SH-SY5Y (cell line): Measurements from ENCODE around the gene LARGE1.

Experiments used
- GATA2 ChIP-seq: IDR thresholded peaks from 2 replicates; pipeline ENCODE4 v1.6.1; 2011; ENCODE audit warnings: mild to moderate bottlenecking, low read depth, low read length
- GATA3 ChIP-seq: IDR thresholded peaks from 2 replicates; pipeline ENCODE4 v1.6.1; 2011; ENCODE audit warnings: low read depth, mild to moderate bottlenecking, low read length, moderate library complexity

Gene LARGE1

DNA sequence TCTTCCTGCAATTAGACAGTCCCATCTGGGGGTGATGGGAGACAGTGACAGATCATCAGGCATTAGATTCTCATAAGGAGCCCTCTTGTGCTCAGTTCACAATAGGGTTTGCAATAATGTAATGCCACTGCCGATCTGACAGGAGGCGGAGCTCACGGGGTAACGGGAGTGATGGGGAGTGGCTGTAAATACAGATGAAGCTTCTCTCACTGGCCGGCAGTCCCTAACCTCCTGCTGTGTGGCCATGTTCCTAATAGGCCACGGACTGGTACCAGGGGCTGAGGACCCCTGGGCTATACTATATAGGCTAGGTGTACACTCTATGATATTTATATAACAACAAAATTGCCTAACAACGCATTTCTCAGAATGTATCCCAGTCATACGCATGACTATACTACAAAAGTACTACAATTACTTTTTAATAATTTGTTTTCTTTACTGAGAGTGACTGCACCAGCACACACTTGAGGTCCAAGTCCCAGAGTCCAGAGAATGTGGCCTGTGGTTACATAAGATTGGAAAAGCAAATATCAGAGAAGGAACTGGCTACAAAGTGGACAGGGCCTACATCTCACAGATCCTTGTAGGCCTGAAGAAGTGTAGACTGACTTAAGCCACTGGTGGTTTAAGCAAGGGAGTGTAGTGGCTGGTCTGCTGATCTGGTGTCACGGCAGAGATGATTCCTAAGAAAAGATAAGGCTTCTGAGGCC, 200.0 kb downstream of the LARGE1 start:
- TF ChIP-seq GATA2 (no peak), GATA3 (no peak)

DNA sequence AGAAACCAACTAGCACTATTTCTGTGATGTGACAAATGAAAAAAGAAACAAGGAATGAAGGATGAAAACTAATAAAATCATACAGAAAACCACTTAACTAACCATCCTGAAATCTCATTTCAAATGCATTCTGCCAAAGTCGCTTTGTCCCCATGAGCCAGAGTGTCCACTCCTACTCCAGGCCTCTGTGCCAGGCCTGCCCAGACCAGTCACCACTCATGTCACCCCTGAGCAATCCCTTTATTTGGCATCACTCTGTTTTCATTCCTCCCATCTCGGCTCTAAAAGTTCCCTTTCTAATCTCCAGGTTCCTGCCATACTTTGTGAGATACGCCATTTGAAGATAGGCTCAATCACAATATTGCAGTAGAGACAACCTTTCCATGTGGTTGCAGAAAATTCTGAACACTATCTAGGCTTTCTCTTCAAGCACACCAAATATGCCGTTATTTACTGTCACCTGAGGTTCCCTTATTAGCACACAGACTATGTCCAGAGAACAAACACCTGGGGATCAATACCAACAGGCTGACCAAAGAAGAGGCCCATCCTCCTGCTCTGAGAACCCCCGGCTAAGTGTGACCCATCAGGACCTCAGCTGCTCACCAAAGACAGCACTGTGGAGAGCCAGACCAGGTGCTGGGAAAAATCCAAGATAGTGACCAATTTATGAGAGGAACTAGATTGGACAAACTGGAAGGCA, 202.4 kb downstream of the LARGE1 start:
- TF ChIP-seq GATA3 (no peak), GATA2 (no peak)

DNA sequence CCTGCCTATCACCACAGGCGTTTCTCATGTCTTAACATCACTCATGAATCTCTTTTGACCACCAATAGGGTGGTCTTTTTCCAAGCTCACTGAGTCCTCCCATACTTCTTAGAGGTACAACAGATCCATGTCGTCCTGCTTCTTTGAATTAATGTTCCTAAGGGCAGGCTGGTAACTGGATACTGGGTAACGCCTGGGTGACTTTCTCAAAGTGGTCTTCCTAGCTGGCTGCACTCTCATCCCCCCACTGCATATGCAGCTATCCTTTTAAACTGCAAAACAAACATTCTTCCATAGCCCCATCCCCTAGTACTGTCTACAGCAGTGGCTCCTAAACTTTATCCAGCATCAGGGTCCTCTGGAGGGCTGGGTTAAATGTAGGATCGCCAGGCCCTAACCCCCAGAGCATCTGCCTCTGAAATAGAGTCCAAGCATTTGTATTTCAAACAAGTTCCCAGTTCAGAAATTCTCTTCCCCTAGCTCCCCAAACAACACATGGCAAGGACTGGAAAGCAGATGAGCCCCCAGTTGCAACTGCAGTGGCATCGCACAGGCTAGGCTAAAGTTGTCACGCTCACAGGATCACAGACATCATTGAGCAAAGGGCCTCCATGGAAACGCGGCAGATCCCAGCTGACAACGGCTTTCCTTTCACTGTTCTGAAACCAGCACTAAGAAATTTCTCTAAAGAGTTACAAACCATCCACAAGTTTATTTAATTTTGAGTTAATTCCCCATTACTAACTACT, 204.9 kb downstream of the LARGE1 start:
- no peak for TF ChIP-seq GATA3
- no peak for TF ChIP-seq GATA2

DNA sequence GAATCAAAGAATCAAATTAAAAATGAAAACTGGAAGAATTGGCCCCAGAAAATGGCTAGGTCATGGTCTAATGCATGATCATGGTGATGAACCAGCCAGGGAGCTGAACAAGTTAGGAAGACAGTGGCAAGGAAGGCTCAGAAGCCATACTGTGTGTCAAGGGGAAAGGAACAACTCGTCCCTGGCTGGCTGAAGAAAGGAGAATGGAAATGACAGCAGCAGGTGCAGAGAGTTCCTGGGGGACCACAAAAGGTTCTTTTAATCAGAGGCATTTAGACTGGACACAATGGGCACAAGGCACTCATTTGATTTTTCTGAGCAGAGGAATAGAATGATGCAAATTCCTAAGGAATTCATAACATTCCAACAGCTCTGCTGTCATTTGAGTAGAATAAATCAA, 209.9 kb downstream of the LARGE1 start:
- TF ChIP-seq GATA2 (no peak), GATA3 (no peak)

DNA sequence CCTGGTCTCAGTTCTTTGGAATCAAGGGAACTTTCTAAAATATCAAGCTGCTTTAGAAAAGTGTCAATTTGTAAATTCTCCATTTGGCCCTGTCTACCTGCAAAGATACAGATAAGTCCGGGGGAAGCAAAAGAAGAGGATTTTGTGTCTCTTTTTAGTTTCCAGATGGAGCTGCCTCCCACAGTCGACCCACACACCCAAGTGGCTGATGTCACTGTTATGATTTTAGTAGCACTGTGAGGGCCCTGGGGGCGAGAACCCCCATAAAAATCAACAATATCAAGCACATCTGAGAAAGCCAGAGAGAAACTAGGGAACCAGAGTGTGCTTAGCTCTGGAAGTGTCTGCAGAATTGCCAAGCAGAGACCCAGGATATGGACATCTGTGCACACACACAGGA, 212.7 kb downstream of the LARGE1 start:
- TF ChIP-seq GATA3 = no peak
- TF ChIP-seq GATA2 = no peak

DNA sequence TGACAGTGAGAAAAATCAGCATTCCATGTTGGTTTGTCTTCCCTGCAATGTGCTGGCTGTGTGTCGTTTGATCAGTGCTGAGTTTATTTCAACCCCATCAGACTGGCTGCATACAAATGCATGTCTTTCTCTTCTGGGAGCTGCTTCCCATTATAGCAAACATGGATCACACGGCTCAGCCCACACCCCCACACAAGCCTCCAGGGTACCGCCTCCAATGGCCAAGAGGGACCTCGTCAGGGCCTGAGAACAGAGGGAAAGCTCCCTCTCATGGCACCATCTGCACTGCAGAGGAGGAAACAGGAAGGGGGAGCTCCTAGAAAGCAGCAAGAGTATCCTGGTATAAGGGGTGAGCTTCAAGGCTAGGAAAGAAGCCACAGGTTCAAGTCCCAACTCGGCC, 214.2 kb downstream of the LARGE1 start:
- TF ChIP-seq GATA3 (no peak), GATA2 (no peak)

DNA sequence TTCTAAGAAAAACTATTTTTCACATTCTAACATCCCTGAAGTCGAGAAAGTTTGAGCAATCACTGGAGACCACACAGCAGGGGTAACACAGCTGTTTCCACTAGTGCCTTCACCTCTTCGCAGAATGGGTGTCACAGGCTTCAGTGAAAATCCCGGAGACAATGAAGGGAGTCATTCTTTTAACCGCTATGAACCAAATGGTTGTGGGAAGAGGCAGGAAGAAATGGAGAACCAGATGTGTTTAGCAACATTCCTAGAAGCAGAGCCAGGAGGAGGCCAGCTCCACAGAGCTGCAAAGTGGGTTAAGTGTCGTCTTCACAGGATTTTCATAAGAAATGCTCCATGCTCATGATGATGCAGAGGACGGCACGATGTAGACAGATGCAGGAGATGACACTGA, 221.1 kb downstream of the LARGE1 start:
- no peak for TF ChIP-seq GATA3
- no peak for TF ChIP-seq GATA2

DNA sequence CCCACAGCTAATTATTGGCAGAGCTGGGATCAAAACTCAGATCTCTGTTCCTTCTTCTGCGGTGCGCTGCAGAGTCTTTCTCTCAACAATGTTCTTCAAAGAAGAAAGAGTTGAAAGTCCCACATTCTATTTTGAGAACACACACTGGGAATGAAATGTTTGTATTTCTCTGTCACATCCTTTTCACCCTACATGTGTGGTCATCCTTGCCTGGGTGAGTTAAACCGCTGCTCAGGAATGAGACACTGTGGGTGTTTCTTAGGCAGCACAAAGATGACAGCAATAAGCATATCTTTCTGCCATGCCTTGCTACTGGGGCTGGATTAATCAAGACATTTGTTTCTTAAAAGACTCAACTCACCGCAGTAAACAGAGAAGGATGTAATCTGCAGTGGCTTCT, 222.6 kb downstream of the LARGE1 start:
- TF ChIP-seq GATA2 = no peak

DNA sequence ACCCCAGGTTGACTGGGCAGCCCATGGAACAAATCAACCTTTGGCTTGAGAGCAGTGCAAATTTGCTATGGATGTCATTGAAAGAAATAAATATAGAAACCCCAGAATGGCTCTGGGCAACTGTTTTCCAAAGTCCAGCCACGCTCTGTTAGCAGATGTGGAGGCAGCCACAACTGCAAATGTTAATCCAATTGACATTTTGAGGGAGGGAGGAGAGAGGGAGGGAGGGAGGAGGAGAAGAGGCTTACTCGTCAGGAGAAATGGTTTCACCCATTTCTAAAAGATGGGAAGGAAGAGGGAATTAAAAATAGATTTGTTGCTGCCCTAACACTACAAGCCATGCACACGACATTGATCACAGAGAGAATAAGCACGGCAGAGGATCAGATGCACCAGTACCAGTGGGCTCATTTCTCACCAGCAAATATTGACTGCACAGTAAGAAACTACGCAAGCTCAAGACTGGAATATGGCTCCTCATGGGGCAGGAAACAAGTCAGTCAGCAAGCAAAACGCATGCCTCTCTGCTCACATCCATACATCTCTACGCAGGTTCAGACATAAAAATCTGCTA, 229.1 kb downstream of the LARGE1 start:
- no peak for TF ChIP-seq GATA2
- TF ChIP-seq GATA3 = no peak

DNA sequence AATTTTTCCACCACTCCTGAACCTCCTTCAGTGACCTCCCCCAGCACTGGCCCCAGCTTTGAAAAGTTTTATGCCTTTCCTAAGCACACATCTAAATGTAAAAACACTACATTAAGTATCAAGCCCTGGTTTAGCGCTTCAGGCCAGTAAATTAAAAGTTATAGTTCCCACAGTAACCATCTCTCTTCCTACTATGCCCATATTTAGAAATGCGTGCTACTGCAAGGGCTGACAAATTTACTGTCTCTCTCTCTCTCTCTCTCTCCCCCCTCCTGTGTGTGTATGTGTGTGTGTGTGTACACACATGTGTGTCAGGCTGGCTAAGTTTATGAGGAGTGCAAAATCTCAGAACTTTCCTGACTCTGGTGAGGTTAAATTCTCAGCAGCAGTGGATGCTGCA, 231.4 kb downstream of the LARGE1 start:
- TF ChIP-seq GATA2 (no peak), GATA3 (no peak)

DNA sequence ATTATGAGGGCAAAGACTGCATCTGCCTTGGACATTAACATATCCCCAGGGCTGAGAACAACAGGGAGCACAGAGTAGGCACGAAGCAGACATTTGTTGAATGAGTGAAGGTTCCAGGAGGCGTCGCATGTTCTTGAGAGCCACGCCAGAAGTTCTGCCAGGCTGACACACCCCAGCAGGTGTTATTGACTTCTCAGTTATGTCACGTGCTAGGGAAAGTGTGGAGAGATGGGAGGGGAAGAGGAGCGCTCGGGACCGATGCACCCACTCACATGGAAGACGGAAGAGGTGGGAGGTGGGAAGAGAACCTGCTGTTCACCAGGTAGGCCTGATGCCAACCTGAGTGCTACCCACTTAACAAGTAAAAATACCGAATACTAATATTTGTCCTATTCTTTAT, 232.8 kb downstream of the LARGE1 start:
- TF ChIP-seq GATA3 = no peak
- TF ChIP-seq GATA2 = no peak

DNA sequence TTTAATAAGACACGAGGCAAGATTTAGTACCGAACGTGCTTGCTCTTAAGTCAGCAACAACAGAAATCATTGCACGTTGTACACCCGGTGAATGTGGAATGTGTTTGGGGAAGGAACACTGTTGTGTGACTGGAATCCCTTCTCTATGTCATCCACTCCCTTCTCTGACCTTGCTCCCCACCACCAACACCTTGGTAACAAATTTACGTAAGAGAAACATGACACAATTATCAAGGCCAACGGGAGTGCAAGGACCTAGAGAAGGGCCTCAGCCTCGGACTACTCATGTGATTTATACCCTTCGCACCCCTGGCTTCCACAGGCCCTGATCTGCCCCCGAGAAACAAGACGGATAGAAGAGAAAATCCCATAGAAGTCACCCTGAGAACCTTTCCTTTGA, 236.2 kb downstream of the LARGE1 start:
- TF ChIP-seq GATA3 (no peak), GATA2 (no peak)

DNA sequence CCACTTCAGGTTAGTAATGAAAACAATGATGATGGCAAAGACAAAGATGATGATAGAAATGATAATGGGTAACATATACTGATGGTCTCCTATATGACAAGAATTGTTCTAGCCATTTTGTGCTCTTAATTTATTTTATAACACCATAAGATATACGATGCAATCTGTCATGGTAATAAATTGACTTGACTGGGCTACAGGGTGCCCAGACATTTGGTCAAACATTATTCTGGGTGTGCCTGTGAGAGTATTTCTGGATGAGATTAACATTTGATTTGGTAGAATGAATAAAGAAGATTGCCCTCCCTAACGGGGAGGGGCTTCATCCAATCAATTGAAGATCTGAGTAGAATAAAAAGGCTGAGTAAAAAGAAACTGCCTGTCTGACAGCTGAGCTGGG, 237.3 kb downstream of the LARGE1 start:
- TF ChIP-seq GATA2 = no peak
- no peak for TF ChIP-seq GATA3

DNA sequence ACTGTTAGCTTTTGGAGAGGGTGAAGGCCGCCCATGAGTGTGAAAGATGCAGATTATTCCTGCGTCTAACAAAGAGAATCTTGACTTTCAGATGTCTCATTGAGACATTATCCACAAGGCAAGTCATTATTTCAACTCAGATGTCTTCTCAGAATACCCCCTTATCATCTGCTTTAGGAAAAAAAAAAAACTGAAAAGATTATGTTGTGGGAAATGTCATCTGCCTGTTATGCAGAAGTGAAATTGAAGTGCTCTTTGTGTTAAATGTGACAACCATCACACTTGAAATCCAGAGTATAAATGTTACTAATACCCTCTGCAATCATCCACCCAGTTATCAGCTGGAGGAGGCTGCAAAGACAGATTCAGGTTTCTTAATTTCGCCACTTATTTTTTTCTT, 239.6 kb downstream of the LARGE1 start:
- TF ChIP-seq GATA3 (no peak), GATA2 (no peak)
